ENCODE results near the gene FBXW10B. TPM values are rescaled to one million over a fixed set of nuclear protein-coding genes. Genes with fewer than 3 reads are reported as not detected.

The FBXW10B gene
- total RNA-seq, 1 experiment from 2014 or later = not detected

GRCh38 chr17:15649861-15650421, 30.4 kb upstream of the FBXW10B start:
- H3K27ac Mint-ChIP-seq = no peak overlapping the region
- H3K18ac ChIP-seq (ENCODE audit: insufficient read length, low read depth, low read length) = no peak overlapping the region
- no peak overlapping the region for H3K4ac ChIP-seq (ENCODE audit: low read depth, low read length)
- H2BK15ac ChIP-seq (ENCODE audit: low read depth, low read length) = no peak overlapping the region
- TF ChIP-seq, protein P1, sequence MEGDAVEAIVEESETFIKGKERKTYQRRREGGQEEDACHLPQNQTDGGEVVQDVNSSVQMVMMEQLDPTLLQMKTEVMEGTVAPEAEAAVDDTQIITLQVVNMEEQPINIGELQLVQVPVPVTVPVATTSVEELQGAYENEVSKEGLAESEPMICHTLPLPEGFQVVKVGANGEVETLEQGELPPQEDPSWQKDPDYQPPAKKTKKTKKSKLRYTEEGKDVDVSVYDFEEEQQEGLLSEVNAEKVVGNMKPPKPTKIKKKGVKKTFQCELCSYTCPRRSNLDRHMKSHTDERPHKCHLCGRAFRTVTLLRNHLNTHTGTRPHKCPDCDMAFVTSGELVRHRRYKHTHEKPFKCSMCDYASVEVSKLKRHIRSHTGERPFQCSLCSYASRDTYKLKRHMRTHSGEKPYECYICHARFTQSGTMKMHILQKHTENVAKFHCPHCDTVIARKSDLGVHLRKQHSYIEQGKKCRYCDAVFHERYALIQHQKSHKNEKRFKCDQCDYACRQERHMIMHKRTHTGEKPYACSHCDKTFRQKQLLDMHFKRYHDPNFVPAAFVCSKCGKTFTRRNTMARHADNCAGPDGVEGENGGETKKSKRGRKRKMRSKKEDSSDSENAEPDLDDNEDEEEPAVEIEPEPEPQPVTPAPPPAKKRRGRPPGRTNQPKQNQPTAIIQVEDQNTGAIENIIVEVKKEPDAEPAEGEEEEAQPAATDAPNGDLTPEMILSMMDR (conservative IDR thresholded peaks at IDR 0.05) = no peak
- no peak overlapping the region for H2BK120ac ChIP-seq (ENCODE audit: low read depth, low read length, poor library complexity, severe bottlenecking)
- no CpG with 5 or more reads among the region's 6 CpGs for WGBS (ENCODE audit: extremely low coverage, insufficient read length, low lambda C conversion rate)
- H3K36me3 Mint-ChIP-seq (ENCODE audit: insufficient read depth in 1 of 3, low read depth in 3 of 3) = peaks cover 5 to 7% (median 5%) of the 10 kb centered on the region in 3 experiments; a peak in 4 of 7 replicates
- H3K14ac ChIP-seq (ENCODE audit: insufficient read depth, low read length) = no peak overlapping the region
- no peak overlapping the region for H3K23ac ChIP-seq (ENCODE audit: insufficient read length, low read depth, low read length)
- H3K56ac ChIP-seq (ENCODE audit: insufficient read length, low read depth, low read length) = no peak overlapping the region
- no peaks in the 10 kb centered on the region for H3K79me2 ChIP-seq (ENCODE audit: insufficient read depth, low read length)
- H3K9ac ChIP-seq (ENCODE audit: extremely low read depth, insufficient read length, low read length) = no peak overlapping the region
- H4K5ac ChIP-seq (ENCODE audit: insufficient read length, low read depth, low read length) = no peak overlapping the region
- no peak overlapping the region for H2AK5ac ChIP-seq (ENCODE audit: insufficient read length, low read length)
- H4K91ac ChIP-seq (ENCODE audit: insufficient read length, low read depth, low read length) = no peak overlapping the region
- H4K20me1 ChIP-seq (ENCODE audit: control insufficient read depth, insufficient read depth, insufficient read length) = no peaks in the 10 kb centered on the region
- H3K9me3 Mint-ChIP-seq = no peaks in the 10 kb centered on the region
- H3T11ph ChIP-seq (ENCODE audit: low read length) = no peak overlapping the region
- H3K4me3 Mint-ChIP-seq = no peak overlapping the region
- H2BK20ac ChIP-seq (ENCODE audit: low read depth, low read length, poor library complexity, severe bottlenecking) = no peak overlapping the region
- H2BK12ac ChIP-seq (ENCODE audit: insufficient read length, low read depth, low read length) = no peak overlapping the region
- H3K4me1 ChIP-seq (ENCODE audit: insufficient read depth, low read length) = peaks cover 3% of the 10 kb centered on the region; the same call in 1 of the 2 replicates
- no peak overlapping the region for H4K8ac ChIP-seq (replicated peaks; ENCODE audit: insufficient read length, low read depth, low read length)
- no peak overlapping the region for H2AFZ ChIP-seq (ENCODE audit: low read length)
- no peak overlapping the region for H2BK5ac ChIP-seq (ENCODE audit: insufficient read length, low read length)
- H3K27me3 Mint-ChIP-seq (ENCODE audit: low read depth) = peaks cover 1% of the 10 kb centered on the region; the same call in 1 of the 2 replicates
- no peaks in the 10 kb centered on the region for H3K9me3 ChIP-seq (ENCODE audit: control insufficient read depth, low read depth, low read length)
- peaks cover 38 to 51% of the 10 kb centered on the region in 2 experiments for H3K4me1 Mint-ChIP-seq
- H3K4me2 ChIP-seq (ENCODE audit: insufficient read depth, insufficient read length, low read length) = no peak overlapping the region
- H3K27ac ChIP-seq (ENCODE audit: insufficient read length, low read depth, low read length) = no peak overlapping the region
- H3K23me2 ChIP-seq (ENCODE audit: insufficient read length, low read depth, low read length, poor library complexity, severe bottlenecking) = no peaks in the 10 kb centered on the region
- H3K79me1 ChIP-seq (ENCODE audit: insufficient read depth, low read depth, low read length, poor library complexity, severe bottlenecking) = no peaks in the 10 kb centered on the region
- no peak for DNase-seq
- H3K27me3 ChIP-seq (ENCODE audit: insufficient read depth, low read length) = no peaks in the 10 kb centered on the region
